Astrocyte of the spinal cord (primary cell): Measurements from ENCODE around the gene UBQLN1.
"Not testable (repeated sequence)": the region's sequence is repeated elsewhere in the genome, so short reads cannot be mapped to it uniquely, and the experiment has no call there.

Source experiments
- DNase-seq: peaks from one replicate; pipeline ENCODE4 v3.0.0; 2011; ENCODE audit warnings: low read depth, low spot score
- H3K4me3 ChIP-seq: 2 replicates; pipeline ENCODE4 v1.5.1; 2011; ENCODE audit warnings: low read depth, mild to moderate bottlenecking, low read length, moderate library complexity
- in situ Hi-C: cut with HindIII; loops from 2 replicates; pipeline ENCODE4 v1.10.0; 2017; ENCODE audit warnings: low sequenced_read_pairs
- TF ChIP-seq, protein P1 (sequence below): IDR thresholded peaks from 2 replicates; pipeline ENCODE4 v1.5.1; 2012; ENCODE audit warnings: low read depth, mild to moderate bottlenecking, low read length, inconsistent platforms

UBQLN1 gene

GRCh38 chr9:83707768-83708514 lies at the start of gene UBQLN1:
TSS of gene UBQLN1 (minus strand) at chr9:83707958. CDS start at chr9:83707679, 279 bp downstream.
- H3K4me3 ChIP-seq, result peak within 1 kb of the TSS; percentile 65
- DNase-seq, result peak; percentile 95
- in situ Hi-C loops, result no loop called here
- TF ChIP-seq, protein P1, sequence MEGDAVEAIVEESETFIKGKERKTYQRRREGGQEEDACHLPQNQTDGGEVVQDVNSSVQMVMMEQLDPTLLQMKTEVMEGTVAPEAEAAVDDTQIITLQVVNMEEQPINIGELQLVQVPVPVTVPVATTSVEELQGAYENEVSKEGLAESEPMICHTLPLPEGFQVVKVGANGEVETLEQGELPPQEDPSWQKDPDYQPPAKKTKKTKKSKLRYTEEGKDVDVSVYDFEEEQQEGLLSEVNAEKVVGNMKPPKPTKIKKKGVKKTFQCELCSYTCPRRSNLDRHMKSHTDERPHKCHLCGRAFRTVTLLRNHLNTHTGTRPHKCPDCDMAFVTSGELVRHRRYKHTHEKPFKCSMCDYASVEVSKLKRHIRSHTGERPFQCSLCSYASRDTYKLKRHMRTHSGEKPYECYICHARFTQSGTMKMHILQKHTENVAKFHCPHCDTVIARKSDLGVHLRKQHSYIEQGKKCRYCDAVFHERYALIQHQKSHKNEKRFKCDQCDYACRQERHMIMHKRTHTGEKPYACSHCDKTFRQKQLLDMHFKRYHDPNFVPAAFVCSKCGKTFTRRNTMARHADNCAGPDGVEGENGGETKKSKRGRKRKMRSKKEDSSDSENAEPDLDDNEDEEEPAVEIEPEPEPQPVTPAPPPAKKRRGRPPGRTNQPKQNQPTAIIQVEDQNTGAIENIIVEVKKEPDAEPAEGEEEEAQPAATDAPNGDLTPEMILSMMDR, result no peak

- no peak for DNase-seq
- no peak overlapping the region for H3K4me3 ChIP-seq
- TF ChIP-seq, protein P1, result no peak
- in situ Hi-C loops, result no loop called here
These were observed 46.7 kb upstream of the UBQLN1 start for GRCh38 chr9:83754383-83754977.

- in situ Hi-C loops, result no loop called here
- TF ChIP-seq, protein P1, result no peak
- no peak for DNase-seq
- no peak overlapping the region for H3K4me3 ChIP-seq
These were observed 41.9 kb upstream of the UBQLN1 start for GRCh38 chr9:83749706-83750105.

- in situ Hi-C loops, result no loop called here
- DNase-seq, result no peak
- TF ChIP-seq, protein P1, result no peak
- H3K4me3 ChIP-seq, result no peak overlapping the region
These were observed 36.4 kb upstream of the UBQLN1 start for GRCh38 chr9:83744206-83744605.

DNA sequence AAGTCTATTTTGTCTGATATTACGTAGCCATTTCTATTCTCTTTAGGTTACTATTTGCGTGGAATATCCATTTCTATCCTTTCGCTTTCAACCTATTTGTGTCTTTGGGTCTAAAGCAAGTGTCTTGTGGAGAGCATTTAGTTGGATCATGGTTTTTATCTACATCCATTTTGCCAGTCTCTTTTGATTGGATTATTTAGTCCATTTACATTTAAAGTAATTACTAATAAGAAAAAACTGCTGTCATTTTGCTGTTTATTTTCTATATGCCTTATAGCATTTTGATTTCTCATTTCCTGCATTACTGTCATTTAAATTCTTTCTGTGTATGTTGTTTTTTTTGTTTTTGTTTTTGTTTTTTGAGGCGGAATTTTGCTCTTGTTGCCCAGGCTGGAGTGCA lies 26.0 kb upstream of the UBQLN1 start:
- TF ChIP-seq, protein P1, result no peak
- DNase-seq, result no peak
- H3K4me3 ChIP-seq, result no peak overlapping the region
- in situ Hi-C loops, result no loop called here

- in situ Hi-C loops, DNase-seq, H3K4me3 ChIP-seq: not testable (repeated sequence)
These were observed 21.0 kb upstream of the UBQLN1 start for GRCh38 chr9:83728591-83729368.
